Thymus (tissue), 11 donors: Measurements from ENCODE around the gene RIOK1. TPM values are rescaled to one million over a fixed set of nuclear protein-coding genes. Genes with fewer than 3 reads are reported as not detected.

Source experiments
- DNase-seq, 9 donors: peaks; one replicate each; pipeline ENCODE4 v3.0.0-alpha.2; 2013; ENCODE audit warnings: low spot score in 9 of 9, low read depth in 6 of 9, missing footprints in 1 of 9
- H3K27ac ChIP-seq, 2 donors: one replicate each; pipeline ENCODE4 v1.5.1; 2013; ENCODE audit warnings: control low read depth in 1 of 2, low read depth in 1 of 2, low read length in 1 of 2, mild to moderate bottlenecking in 1 of 2, moderate library complexity in 1 of 2
- H3K27me3 ChIP-seq, 2 donors: one replicate each; pipeline ENCODE4 v1.5.1; 2013; ENCODE audit warnings: low read length in 1 of 2; ENCODE audit not compliant: control insufficient read depth in 2 of 2, insufficient read depth in 1 of 2
- H3K36me3 ChIP-seq, 2 donors: one replicate each; pipeline ENCODE4 v1.5.1; 2013; ENCODE audit warnings: low read length in 1 of 2, mild to moderate bottlenecking in 1 of 2, moderate library complexity in 1 of 2; ENCODE audit not compliant: control insufficient read depth in 2 of 2, insufficient read depth in 2 of 2
- H3K4me1 ChIP-seq, 2 donors: one replicate each; pipeline ENCODE4 v1.5.1; 2013; ENCODE audit warnings: low read length in 2 of 2; ENCODE audit not compliant: control insufficient read depth in 2 of 2, insufficient read depth in 2 of 2
- H3K4me3 ChIP-seq, 2 donors: one replicate each; pipeline ENCODE4 v1.5.1; 2013; ENCODE audit warnings: low read length in 2 of 2, control low read depth in 1 of 2, mild to moderate bottlenecking in 1 of 2
- H3K9me3 ChIP-seq, 2 donors: one replicate each; pipeline ENCODE4 v1.5.1; 2013; ENCODE audit warnings: low read length in 1 of 2, mild to moderate bottlenecking in 1 of 2; ENCODE audit not compliant: control insufficient read depth in 2 of 2, insufficient read depth in 1 of 2
- WGBS: extraction: QIAGEN DNeasy Blood & Tissue Kit; methylation state at CpG from one replicate; pipeline ENCODE4 v1.1.7; 2013; 5-methylcytosine and 5-hydroxymethylcytosine counted together
- polyA plus RNA-seq: library from polyadenylated mRNA; stranded (reverse); fragments of 200-250 nt; gene quantifications from one replicate; pipeline ENCODE4 v1.2.3, GENCODE V29; 2013
- total RNA-seq: library from RNA; stranded (reverse); fragments of 120-200 nt; gene quantifications from one replicate; pipeline ENCODE4 v1.2.4, GENCODE V29; 2013
- donor health status: healthy.

Gene RIOK1
- total and polyA plus RNA-seq, 2 donors: 21.3 to 26.6 TPM

DNA sequence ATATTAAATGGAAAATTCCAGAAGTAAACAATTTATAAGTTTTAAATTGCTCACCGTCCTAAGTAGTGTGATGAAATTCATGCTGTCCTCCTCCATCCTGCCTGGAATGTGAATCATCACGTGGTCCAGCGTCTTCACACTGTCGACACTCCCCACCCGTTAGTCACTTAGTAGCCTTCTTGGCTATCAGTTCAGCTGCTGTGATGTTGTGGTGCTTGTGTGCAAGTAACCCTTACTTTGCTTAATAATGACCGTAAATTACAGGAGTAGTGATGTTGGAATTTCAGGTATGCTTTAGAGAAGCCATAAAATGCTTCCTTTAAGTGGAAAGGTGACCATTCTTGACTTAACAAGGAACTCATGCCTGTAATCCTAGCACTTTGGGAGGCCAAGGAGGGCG lies 25.2 kb downstream of the RIOK1 start:
- Histone ChIP-seq H3K36me3 (peaks cover 46 to 78% of the 10 kb centered on the region in 2 donors), H3K27ac (no peak overlapping the region), H3K27me3 (no peaks in the 10 kb centered on the region), H3K4me3 (no peak overlapping the region), H3K9me3 (no peaks in the 10 kb centered on the region), H3K4me1 (peaks cover 8 to 13% of the 10 kb centered on the region in 2 donors)
- WGBS: 96% methylated on average over 7 of the region's 7 CpGs
- no peak for DNase-seq

DNA sequence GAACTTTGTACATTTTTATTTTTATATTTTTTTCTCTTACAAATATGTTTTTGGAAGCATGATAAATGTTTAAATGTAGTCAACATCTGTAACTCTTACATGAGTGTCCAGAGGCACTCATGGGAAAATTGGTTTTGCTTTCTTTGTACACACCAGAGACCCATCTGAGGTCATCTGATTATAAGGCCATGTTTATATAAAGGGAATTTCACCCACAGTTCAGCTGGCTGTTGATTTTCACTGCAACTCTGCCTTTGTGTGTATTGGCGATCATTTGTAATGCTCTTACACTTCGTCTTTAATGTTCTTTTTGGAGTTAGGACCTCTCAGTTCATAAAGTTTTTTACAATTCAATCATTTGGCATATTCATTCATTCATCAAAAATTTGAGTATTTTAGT lies 28.1 kb downstream of the RIOK1 start:
- H3K27ac ChIP-seq: no peak overlapping the region
- no peaks in the 10 kb centered on the region for H3K27me3 ChIP-seq
- WGBS: 98% methylated on average over 2 of the region's 2 CpGs
- H3K4me3 ChIP-seq: no peak overlapping the region
- peaks cover 25 to 60% of the 10 kb centered on the region in 2 donors for H3K36me3 ChIP-seq
- peaks cover 8 to 16% of the 10 kb centered on the region in 2 donors for H3K4me1 ChIP-seq
- DNase-seq: no peak
- no peaks in the 10 kb centered on the region for H3K9me3 ChIP-seq

DNA sequence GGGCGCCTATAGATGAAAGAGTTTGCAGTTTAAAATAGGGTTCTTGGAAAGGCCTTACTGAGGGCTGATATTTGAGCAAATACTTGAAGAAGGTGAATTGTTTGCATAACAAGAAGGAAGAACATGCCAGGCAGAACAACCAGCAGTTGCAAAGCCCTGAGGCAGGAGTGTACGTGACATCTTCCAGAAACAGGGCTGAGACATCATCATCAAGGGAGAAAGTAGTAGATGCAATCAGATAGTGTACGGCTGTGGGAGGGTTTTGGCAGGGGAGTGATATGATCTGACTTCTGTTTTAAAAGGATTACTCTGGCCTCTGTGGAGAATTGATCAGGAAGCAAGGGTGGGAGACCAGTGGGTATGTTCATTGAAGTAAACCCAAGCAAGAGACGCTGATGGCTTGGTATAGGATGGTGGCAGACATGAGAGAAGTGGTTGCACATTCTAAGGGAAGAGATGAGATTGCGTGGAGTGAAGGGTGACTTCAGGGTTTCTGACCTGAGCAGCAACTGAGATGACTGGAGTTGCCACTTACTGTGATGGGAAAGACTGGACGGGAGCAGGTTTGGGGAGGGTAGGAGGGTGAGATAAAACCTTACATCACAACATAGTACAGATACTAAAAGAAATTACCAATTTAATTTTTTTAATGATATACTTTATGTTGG lies 28.8 kb downstream of the RIOK1 start:
- peaks cover 25 to 57% of the 10 kb centered on the region in 2 donors for H3K36me3 ChIP-seq
- 88% methylated on average over 6 of the region's 6 CpGs for WGBS
- H3K9me3 ChIP-seq: no peaks in the 10 kb centered on the region
- DNase-seq: no peak
- H3K27me3 ChIP-seq: no peaks in the 10 kb centered on the region
- H3K4me1 ChIP-seq: peaks cover 8 to 16% of the 10 kb centered on the region in 2 donors
- no peak overlapping the region for H3K27ac ChIP-seq
- no peak overlapping the region for H3K4me3 ChIP-seq

DNA sequence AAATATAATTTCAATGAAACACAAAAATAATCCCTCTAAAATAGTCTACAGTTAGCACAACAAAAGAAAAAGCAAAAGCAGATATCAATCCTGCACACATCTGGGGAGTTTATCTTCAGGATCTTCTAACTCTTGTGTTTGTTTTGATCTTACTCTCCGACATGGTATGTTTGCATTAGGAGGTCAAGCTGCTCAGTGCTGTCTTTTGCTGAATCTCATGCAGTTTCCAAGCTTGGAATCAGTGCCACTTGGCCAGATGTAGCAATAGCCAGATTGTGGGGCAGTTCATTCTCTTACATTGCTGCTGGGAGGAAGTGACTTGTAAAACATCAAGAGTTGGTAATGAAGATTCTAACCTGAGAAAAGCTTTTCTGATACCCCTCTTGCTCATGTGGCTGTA lies 29.5 kb downstream of the RIOK1 start:
- H3K36me3 ChIP-seq: peaks cover 23 to 50% of the 10 kb centered on the region in 2 donors
- peaks cover 8 to 16% of the 10 kb centered on the region in 2 donors for H3K4me1 ChIP-seq
- WGBS: 13% methylated on average over 1 of the region's 1 CpG
- H3K27ac ChIP-seq: no peak overlapping the region
- H3K4me3 ChIP-seq: no peak overlapping the region
- H3K9me3 ChIP-seq: no peaks in the 10 kb centered on the region
- peak in 2 of 9 donors; percentile 8 to 35 for DNase-seq
- H3K27me3 ChIP-seq: no peaks in the 10 kb centered on the region

DNA sequence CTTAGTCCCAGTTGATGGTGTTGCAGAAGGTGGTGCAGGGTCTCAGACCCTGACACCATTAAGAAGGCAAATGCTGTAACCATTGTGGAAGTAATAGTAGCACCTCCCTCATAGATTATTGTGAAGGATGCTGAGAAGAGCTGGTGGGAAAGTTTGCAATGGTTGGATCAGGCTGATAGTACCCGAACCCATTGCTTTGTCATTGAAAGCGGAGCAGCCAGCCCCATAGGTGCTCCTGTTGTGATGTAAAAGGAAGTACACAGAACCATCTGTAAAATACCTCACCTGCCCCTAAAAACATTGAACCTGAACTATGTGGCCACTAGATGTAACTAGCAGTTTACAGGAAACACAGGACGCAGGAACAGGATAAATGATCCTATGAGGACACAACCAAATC lies 31.5 kb downstream of the RIOK1 start:
- H3K27me3 ChIP-seq: no peaks in the 10 kb centered on the region
- no peak overlapping the region for H3K4me3 ChIP-seq
- H3K27ac ChIP-seq: no peak overlapping the region
- peaks cover 0 to 3% of the 10 kb centered on the region in 2 donors for H3K9me3 ChIP-seq
- WGBS: 95% methylated on average over 3 of the region's 3 CpGs
- H3K4me1 ChIP-seq: peaks cover 8 to 16% of the 10 kb centered on the region in 2 donors
- no peak for DNase-seq
- H3K36me3 ChIP-seq: peaks cover 8 to 30% of the 10 kb centered on the region in 2 donors

DNA sequence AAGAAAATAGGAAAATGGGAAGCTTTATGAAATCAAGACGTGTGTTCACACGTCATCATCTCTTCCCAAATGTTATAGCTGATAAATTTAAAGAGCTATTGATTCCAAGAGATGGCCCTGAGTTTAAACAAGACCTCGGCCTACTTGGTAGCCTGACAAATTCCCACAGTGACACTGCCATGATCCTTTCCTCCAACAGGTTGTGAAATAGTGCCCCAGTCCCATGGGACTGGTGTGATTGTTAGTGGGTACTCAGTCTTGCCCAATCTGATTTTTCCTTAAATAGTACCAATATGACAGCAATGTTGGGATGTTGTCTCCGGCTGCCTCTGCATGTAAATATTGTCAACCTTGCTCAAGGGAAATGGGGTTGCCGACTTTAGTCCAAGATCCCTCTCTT lies 34.5 kb downstream of the RIOK1 start:
- DNase-seq: no peak
- peaks cover 3 to 9% of the 10 kb centered on the region in 2 donors for H3K4me1 ChIP-seq
- 99% methylated on average over 5 of the region's 5 CpGs for WGBS
- H3K36me3 ChIP-seq: peaks cover 0 to 6% of the 10 kb centered on the region in 2 donors
- H3K27ac ChIP-seq: no peak overlapping the region
- H3K9me3 ChIP-seq: peaks cover 0 to 3% of the 10 kb centered on the region in 2 donors
- H3K4me3 ChIP-seq: no peak overlapping the region
- H3K27me3 ChIP-seq: no peaks in the 10 kb centered on the region

DNA sequence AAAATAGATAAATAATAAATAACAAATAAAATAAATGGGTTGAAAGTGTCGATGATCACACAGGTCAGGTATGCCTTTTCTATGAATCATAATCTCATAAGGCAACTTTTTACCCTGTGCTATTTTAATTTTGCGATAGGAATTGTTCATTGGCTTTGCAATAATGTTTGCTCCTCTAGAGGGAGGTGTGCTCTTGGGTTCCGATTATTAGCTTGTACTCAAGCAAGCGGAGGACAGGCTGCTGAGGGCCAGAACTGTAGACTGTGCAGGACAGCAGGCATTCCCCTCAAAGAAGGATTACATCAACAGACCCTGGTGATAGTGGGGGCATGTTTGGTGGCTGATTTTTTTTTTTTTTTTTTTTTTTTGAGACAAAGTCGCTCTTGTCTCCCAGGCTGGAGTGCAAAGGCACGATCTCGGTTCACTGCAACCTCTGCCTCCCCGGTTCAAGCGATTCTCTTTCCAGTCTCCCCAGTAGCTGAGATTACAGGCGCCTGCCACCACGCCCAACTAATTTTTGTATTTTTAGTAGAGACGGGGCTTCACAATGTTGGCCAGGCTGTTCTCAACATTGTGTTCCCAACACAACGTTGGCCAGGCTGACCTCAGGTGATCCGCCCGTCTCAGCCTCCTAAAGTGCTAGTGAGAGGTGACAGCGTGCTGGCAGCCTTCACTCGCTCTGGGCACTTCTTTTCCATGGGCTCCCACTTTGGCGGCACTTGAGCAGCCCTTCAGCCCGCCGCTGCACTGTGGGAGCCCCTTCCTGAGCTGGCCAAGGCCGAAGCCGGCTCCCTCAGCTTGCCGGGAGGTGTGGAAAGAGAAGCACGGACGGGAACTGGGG lies 35.6 kb downstream of the RIOK1 start:
- 92% methylated on average over 25 of the region's 25 CpGs for WGBS
- Histone ChIP-seq H3K36me3 (peaks cover 0 to 5% of the 10 kb centered on the region in 2 donors), H3K27me3 (no peaks in the 10 kb centered on the region), H3K4me1 (no peaks in the 10 kb centered on the region), H3K27ac (no peak overlapping the region), H3K4me3 (no peak overlapping the region), H3K9me3 (peaks cover 0 to 3% of the 10 kb centered on the region in 2 donors)
- no peak for DNase-seq

DNA sequence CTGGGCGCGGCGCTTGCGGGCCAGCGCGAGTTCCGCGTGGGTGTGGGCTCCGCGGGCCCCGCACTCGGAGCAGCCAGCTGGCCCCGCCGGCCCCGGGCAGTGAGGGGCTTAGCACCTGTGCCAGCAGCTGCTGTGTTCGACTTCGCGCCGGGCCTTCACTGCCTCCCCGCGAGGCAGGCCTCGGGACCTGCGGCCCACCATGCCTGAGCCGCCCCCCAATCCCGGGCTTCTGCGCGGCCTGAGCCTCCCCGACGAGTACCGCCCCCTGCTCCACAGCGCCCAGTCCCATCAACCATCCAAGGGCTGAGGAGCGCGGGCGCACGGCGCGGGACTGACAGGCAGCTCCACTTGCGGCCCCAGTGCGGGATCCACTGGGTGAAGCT lies 36.2 kb downstream of the RIOK1 start:
- Histone ChIP-seq H3K27ac (no peak overlapping the region), H3K36me3 (peaks cover 0 to 3% of the 10 kb centered on the region in 2 donors), H3K4me3 (no peak overlapping the region), H3K4me1 (no peaks in the 10 kb centered on the region), H3K9me3 (peaks cover 0 to 3% of the 10 kb centered on the region in 2 donors), H3K27me3 (no peaks in the 10 kb centered on the region)
- no peak for DNase-seq
- WGBS: 98% methylated on average over 39 of the region's 39 CpGs

DNA sequence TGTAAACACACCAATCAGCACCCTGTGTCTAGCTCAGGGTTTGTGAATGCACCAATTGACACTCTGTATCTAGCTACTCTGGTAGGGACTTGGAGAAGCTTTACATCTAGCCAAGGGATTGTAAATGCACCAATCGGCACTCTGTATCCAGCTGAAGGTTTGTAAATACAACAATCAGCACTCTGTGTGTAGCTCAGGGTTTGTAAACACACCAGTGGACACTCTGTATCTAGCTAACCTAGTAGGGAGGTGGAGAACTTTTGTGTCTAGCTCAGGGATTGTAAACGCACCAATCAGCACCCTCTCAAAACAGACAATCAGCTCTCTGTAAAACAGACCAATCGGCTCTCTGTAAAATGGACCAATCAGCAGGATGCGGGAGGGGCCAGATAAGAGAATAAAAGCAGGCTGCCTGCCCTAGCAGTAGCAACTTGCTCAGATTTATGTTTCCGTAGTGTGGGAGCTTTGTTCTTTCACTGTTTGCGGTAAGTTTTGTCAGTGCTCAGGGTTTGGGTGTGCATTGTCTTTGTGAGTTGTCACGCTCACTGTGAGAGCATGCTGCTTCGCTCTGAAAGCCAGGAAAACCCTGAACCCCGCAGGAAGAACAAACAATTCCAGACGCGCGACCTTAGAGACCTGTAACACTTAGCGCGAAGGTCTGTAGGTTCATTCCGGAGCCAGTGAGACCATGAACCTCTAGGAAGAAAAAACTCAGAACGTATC lies 37.0 kb downstream of the RIOK1 start:
- H3K9me3 ChIP-seq: peaks cover 0 to 3% of the 10 kb centered on the region in 2 donors
- H3K27me3 ChIP-seq: no peaks in the 10 kb centered on the region
- H3K36me3 ChIP-seq: no peaks in the 10 kb centered on the region
- WGBS: 84% methylated on average over 16 of the region's 16 CpGs
- H3K4me1 ChIP-seq: peaks cover 0 to 6% of the 10 kb centered on the region in 2 donors
- no peak overlapping the region for H3K4me3 ChIP-seq
- no peak for DNase-seq
- H3K27ac ChIP-seq: no peak overlapping the region
